ENCODE data around the gene AK1. TPM values are rescaled to one million over a fixed set of nuclear protein-coding genes. Genes with fewer than 3 reads are reported as not detected.

Gene AK1
- total RNA-seq, 1 donor from 2014 or later, result 56.4 TPM

DNA sequence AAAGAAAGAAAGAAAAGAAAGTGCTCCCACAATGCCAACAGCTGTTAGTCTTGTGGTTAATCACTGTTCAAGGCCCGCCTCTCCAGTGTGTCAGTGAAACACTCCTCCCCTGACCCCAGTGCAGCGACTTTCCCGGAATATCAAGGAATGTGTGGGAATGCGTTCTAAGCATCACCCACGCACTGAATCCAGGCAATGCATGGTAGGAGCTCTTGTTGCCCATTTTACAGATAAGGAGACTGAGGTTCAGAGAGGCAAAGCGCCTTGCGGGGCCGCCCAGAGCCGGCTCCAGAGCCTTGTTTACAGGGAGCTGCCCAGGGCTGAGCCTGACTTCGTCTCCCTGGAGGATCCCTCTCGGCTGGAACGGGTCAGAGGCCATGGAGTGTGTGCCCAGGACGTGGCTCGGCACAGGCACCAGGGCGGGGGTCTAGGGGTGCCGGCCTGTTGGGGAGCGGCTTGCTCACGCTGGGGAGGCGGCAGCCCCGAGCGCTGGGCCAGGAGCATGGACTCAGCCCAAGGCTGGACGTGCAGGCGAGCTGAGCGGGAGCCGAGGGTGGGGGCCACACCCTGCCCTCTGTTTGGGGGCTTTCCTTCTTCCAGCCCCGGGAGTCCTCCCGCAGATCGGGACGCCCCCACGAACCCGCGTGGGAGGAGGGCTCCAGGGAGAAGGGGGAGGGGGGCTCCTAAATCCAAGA is 21.1 kb upstream of the AK1 start:
- H3K27me3 ChIP-seq (ENCODE audit: control insufficient read depth, insufficient read depth, low read length), result no peaks in the 10 kb centered on the region
- DNase-seq (ENCODE audit: low read depth), result peak; percentile 59
- peak overlapping the region; percentile 89 for H3K4me3 ChIP-seq (ENCODE audit: low read depth, low read length)
- TF ChIP-seq, protein P1, sequence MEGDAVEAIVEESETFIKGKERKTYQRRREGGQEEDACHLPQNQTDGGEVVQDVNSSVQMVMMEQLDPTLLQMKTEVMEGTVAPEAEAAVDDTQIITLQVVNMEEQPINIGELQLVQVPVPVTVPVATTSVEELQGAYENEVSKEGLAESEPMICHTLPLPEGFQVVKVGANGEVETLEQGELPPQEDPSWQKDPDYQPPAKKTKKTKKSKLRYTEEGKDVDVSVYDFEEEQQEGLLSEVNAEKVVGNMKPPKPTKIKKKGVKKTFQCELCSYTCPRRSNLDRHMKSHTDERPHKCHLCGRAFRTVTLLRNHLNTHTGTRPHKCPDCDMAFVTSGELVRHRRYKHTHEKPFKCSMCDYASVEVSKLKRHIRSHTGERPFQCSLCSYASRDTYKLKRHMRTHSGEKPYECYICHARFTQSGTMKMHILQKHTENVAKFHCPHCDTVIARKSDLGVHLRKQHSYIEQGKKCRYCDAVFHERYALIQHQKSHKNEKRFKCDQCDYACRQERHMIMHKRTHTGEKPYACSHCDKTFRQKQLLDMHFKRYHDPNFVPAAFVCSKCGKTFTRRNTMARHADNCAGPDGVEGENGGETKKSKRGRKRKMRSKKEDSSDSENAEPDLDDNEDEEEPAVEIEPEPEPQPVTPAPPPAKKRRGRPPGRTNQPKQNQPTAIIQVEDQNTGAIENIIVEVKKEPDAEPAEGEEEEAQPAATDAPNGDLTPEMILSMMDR (IDR thresholded peaks at IDR 0.05; ENCODE audit: insufficient read depth, low read length, poor library complexity, severe bottlenecking), result no peak
- peaks cover 1% of the 10 kb centered on the region for H3K36me3 ChIP-seq (ENCODE audit: control insufficient read depth, insufficient read depth, low read length)

DNA sequence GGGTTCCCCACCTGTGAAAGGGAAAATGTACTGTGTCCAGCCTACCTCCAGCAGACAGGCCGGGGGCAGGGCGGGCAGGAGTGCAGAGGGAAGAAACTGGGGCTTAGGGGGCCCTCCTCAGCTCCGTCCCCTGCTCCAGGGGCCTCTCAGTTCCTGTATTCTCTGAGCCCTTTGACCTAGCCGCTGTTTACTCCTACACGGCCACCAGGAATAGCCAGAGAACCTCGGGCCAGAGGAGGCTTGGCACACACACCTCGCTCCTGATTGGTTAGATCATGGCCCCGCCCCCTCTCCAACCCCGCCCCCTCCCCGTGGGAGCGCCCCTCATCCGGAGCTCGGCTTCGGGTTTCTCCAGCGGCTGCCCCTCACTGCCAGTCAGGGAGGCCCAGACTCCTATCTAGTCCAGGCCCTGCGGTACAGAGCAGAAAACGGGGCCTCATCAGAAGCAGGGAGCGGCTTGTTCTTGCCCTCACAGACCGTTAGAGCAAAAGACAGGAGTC is 19.8 kb upstream of the AK1 start:
- TF ChIP-seq, protein P1 (IDR thresholded peaks at IDR 0.05; ENCODE audit: insufficient read depth, low read length, poor library complexity, severe bottlenecking), result no peak
- Histone ChIP-seq H3K4me3 (ENCODE audit: low read depth, low read length) (no peak overlapping the region), H3K27me3 (ENCODE audit: control insufficient read depth, insufficient read depth, low read length) (no peaks in the 10 kb centered on the region), H3K36me3 (ENCODE audit: control insufficient read depth, insufficient read depth, low read length) (peaks cover 2% of the 10 kb centered on the region)
- DNase-seq (ENCODE audit: low read depth), result no peak

DNA sequence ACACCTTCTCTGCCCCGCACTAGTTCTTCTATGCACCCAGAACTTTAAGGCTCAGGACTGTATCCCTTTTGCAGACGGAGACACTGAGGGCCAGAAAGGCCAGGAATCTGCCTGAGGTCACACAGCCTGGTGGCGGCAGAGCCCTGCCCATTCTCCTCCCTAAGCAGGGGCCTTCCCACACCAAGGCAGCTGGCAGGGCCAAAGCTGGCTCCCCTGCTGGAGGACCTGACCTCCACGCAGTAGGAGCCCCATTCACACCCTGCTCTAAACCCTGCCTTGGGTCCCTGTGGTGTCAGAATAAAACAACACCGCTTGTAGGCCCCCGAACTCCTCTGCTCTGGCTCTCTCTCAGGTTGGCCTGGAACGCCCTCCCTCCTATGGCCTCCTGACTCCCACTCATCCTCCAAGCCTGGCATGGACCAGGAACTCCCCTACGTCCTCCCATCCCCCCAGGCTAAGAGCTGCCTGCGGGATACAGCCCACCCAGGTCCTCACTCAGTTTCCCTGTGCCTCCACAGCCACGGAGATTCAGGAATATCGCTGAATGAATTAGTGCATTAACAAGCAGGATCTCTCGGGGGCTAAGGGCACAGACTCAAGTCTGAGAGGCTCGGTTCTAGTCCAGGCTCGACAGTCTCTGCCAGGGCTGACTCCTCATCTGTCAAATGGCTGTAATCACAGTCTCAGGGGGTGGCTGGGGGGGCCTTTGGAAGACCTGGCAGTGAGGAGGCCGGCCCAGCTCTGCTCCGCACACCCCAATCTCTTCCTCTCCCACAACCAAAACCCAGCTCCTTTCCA is 19.1 kb upstream of the AK1 start:
- TF ChIP-seq, protein P1 (IDR thresholded peaks at IDR 0.05; ENCODE audit: insufficient read depth, low read length, poor library complexity, severe bottlenecking), result no peak
- no peak for DNase-seq (ENCODE audit: low read depth)
- H3K36me3 ChIP-seq (ENCODE audit: control insufficient read depth, insufficient read depth, low read length), result peaks cover 2% of the 10 kb centered on the region
- no peaks in the 10 kb centered on the region for H3K27me3 ChIP-seq (ENCODE audit: control insufficient read depth, insufficient read depth, low read length)
- H3K4me3 ChIP-seq (ENCODE audit: low read depth, low read length), result no peak overlapping the region

DNA sequence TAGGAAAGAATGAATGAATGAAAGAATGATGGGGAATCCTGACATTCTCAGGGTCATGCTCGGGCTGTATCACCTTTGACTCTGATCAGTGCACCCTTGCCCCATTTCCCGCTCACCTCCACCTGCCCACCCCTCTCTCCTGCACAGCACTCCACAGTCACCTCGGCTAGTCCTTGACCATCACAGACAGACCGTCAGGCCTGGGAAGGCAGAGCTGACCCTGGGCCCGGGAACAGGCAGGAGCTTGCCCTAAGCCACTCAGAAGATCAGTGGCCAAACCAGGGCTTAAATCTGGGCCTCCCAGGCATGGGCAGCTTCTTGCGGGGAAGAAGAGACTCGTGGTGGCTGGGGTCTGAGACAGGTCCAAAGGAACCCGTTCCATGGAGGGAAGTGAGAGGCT is 18.3 kb upstream of the AK1 start:
- Histone ChIP-seq H3K4me3 (ENCODE audit: low read depth, low read length) (no peak overlapping the region), H3K36me3 (ENCODE audit: control insufficient read depth, insufficient read depth, low read length) (peaks cover 3% of the 10 kb centered on the region), H3K27me3 (ENCODE audit: control insufficient read depth, insufficient read depth, low read length) (no peaks in the 10 kb centered on the region)
- TF ChIP-seq, protein P1 (IDR thresholded peaks at IDR 0.05; ENCODE audit: insufficient read depth, low read length, poor library complexity, severe bottlenecking), result no peak
- DNase-seq (ENCODE audit: low read depth), result no peak

DNA sequence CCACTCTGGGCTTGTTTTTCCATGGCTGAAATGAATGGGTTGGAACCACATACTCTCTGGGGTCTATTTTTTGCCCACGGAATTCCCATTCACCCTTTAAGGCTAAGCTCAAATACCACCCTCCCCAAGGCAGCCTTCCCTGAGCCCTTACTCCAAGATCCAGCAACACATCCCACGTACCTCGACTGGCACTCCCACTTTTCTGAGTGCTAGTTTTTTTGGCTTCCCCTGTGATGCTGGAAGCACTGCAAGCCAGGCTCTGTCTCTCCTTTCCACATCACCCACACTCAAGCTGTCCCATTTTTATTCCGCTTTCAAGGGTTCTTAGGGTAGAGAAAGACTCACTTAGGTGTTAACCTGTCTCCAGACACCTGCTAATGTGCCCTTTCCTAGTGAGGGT is 15.9 kb upstream of the AK1 start:
- Histone ChIP-seq H3K36me3 (ENCODE audit: control insufficient read depth, insufficient read depth, low read length) (peaks cover 6% of the 10 kb centered on the region), H3K4me3 (ENCODE audit: low read depth, low read length) (no peak overlapping the region), H3K27me3 (ENCODE audit: control insufficient read depth, insufficient read depth, low read length) (no peaks in the 10 kb centered on the region)
- no peak for DNase-seq (ENCODE audit: low read depth)
- TF ChIP-seq, protein P1 (IDR thresholded peaks at IDR 0.05; ENCODE audit: insufficient read depth, low read length, poor library complexity, severe bottlenecking), result no peak

Measured in kidney epithelial cell (primary cell).